Hepatic stellate cell (primary cell): ENCODE results near the gene TCFL5.
A peak's percentile ranks its signal among the peaks of the same experiment; 100 is the strongest.

Experiments
- DNase-seq: peaks from one replicate; pipeline ENCODE4 v3.0.0; 2011; ENCODE audit warnings: low spot score

TCFL5 gene

DNA sequence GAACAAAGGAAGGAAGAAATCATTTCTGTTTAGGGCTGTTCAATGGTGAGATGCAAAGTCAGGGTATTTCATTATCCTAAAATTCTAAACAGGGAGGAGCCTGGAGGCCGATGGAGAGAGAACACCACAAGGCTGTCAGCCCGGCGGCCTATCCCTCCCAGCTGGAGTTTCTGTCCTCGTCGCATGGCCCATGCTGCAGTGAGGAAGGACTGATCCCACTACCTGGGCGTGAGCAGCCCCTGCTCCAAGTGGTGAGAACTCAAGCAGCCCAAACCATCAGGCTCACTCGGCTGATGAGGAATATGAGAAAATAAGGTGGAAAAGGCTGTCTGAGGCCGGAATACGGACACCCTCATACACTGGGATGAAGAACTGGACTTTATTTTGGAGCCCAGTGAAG is 33.9 kb upstream of the TCFL5 start:
- DNase-seq = no peak

DNA sequence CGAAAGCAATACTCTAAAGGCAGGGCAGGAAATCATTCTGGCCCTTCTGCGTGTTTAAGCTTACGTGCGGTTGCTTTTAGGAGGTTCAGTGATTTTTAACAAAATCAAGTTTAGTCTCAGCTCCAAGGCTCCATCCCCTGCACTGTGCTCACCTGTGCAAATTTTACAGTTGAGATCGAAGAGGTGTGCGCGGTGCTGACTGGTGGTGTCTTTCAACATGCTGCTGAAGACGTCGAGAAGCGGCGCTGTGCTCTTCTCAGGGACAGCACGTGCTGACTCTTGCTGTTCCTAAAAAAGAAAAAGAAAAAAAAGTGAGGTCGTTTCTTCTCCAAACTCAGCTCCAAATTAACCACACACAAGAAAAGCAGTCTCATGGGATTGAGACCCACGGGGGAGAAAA is 32.6 kb upstream of the TCFL5 start:
- DNase-seq = no peak

DNA sequence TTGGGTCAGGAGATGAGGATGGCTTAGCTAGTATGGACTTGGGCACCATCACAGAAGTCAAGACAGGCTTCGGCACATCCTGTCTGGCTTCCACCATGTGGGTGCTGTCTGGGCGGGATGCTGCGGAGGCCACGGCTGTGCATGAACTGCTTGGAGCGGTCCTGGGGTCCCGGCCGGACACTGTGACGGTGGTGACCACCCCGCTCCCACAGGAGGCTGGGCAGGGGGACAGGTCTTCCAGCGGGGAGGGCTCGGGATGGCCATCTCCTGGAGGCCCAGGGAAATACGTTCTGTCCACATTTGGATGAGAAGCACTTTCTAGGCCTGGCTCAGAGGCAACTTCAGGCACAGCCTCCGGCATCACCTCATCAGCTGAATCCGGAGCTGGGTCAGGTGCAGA is 32.1 kb upstream of the TCFL5 start:
- no peak for DNase-seq

DNA sequence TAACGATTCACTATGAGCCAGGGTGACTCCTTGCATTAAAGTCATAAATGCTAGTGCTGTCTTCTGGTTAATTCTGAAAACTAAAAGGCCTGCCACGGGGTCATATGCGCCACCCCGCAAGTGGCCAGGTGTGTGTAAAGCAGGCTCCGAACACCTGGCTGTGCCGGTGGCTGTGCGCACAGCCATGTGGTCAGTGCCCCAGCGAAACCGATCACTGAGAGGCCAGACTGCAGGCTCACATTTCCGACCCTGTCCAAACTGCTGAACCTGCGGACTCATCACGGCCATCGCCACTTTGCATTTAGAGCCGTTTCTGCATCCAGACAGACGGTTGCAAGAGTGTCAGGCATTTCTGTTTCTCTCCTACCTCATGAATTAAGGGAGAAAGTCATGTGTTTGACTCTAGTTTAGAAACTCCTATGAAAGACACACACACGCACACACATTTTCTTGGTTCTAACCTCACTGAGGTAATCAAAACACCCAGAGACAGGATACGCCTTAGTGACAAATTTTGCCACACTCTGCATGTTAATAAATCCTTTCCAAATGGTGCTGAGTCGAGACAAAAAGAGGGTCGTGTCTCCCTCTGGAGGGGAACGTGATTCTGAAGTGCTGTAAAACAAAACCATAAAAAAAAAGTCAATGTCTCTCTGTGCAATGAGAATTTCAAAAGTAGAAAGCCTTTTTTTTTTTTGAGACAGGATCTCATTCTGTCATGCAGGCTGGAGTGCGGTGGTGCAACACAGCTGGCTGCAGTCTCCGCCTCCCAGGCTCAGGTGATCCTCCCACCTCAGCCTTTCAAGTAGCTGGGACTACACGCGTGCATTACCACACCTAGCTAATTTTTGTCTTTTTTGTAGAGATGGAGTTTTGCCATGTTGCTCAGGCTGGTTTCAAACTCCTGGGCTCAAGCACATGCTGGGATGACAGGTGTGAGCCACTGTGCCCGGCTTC is 31.0 kb upstream of the TCFL5 start:
- no peak for DNase-seq

DNA sequence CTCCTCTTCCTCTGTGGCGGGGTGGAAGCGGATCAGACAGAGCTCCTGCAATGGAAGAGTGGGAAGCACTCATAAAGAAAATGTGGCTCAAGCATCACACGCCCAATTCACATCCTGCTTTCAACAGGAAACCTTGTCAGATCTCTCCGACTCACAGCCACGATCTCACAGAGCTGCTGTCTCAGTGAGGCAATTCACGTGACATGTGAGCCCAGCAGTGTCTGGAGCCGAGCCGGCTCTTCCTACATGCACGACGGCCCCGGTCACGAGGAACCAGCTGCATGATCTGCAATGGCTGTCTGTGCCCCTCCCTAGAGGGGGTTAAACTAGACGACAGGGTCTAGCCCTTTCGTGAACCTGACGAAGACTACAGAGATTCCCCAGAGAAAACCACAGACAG is 29.5 kb upstream of the TCFL5 start:
- DNase-seq = no peak

DNA sequence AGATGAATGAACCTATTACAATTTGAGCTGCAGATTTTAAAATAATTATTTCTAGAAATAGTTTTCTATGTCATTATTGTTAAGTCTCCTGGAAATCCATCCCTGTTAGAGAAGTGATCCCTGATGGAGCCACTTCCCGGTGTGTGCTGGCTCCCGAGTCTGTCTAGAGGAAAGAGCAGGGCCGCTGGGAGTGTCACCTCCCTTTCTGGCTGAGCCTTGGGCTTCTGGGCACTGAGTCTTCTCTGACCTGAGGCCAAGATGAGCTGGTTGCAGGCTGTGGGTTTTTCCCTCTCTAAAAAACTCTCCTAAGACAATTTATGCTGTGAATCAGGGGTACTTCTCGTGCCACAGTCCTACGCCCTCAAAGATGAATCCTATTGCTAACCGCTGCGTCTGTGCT is 28.8 kb upstream of the TCFL5 start:
- DNase-seq = no peak

DNA sequence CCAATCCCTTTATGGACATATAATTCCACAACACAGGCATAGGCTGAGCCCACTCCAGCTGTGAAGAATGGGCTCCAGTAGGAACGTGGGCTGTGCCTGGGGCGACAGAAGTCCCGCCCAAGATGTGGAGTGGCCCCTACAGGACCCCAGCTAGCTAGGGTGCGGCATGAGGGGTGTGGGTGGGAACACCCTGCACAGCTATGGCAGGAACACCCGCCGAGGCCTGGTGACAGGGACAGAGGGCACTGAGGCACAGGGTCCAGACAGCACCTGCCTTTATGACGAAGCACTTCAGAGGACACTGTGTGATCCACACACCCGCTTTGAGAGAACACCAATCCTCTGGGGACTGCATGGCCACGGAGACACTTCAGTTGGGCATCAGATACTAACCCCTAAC is 28.2 kb upstream of the TCFL5 start:
- DNase-seq = no peak

DNA sequence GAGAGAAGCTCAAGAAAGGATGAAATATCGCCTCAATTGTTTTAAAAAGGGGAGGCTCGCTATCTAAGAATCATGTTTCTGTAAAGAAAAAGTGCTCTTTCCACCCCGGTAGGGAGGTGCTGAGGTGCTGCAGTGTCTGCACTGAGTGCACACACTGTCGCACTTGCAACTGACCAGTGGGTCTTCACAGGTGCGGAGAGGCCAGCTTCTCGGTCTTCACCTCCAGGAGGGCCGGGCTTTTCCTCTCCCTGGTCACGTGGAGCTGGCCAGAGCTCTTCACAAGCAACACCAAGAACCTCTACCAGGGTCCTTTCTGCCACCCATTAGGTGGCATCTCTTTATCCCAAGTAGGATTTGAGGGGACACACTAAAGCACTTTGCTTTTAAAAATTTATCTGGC is 27.8 kb upstream of the TCFL5 start:
- no peak for DNase-seq

DNA sequence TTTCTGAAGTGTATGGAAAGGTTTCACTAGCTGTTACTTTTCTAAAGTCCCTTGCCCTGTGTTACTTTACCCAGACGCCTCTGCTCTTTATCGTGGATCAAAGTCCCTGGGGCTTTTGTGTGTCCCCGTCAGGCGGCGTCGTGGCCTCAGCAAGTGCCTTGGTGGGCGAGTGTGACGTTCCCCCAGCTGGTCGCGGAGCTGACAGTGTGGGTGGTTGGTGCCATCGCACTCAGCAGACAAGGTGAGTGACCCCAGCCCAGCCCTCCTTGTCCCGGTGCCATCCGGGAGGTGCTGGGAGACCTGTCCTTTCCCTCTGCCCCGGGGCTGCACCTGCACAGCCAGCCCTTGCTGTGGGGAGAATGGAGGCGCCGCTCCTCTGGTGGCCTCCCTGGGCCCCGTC is 27.3 kb upstream of the TCFL5 start:
- no peak for DNase-seq

DNA sequence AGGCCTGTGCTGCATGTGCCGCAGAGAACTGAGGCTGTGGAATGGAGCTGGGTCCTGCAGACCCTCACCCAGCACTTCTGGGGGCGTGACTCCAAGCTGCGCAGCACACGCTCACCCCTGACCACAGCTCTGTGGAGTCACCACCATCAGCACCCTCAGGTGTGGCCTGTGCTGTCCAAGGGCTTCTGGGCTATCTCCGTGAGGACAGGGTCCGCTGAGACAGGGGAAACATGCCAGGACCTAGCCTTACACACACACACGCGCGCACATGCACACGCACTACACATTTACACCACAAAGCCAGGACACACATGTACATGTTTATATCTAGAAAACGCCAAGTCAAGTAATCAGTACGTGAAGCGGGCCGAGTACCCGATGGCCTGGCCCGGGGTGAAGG is 26.8 kb upstream of the TCFL5 start:
- DNase-seq = no peak

DNA sequence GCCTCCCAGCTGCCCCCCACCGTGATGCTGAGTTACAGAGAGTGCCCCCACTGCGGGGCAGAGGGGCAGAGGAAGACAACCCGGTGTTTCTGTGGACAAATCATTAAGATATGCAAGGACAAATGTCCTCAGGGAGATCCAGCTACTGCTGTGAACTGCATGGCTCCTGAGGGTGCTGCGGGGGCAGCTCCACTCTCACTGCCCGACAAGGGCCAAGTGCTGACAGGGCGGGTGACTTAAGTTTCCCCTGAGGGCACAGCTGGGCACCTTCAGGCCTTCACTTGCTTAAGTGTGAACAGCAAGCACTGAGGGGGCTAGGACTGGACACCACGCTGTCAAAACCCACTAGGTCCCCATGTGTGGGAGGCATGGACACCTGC is 26.2 kb upstream of the TCFL5 start:
- DNase-seq = no peak

DNA sequence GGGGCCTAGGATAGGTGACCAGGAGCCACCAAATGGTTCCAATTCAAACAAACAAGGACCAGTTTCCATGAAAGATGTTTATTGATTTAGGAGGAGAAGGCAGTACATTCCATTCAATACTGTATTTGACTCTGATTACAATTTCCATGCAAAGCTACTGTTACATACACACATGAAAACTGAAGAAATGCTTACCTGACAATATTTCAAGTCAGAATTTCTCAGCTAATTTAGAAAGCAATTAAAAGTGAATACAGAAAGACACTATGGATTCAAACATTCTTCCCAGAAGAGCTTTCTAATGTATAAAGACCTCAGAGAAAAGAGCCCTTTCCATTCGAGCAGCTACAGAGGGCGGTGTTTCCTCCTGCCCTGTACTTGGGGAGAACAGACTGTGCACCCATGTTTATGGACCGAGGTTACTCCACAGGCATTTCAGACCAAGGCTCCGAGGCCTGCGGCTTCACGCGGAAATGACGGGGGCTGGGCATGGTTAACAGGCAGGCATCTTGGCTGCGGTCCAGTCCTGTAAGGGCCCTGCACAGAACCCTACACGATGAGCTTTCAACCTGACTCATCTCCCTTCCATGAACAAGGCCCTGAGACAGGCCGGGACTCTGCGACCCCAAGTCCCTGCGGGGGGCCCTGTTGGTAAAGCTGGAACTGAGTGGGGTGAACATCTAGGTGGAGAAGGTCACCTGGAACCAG is 25.7 kb upstream of the TCFL5 start:
- DNase-seq = peak; percentile 93

DNA sequence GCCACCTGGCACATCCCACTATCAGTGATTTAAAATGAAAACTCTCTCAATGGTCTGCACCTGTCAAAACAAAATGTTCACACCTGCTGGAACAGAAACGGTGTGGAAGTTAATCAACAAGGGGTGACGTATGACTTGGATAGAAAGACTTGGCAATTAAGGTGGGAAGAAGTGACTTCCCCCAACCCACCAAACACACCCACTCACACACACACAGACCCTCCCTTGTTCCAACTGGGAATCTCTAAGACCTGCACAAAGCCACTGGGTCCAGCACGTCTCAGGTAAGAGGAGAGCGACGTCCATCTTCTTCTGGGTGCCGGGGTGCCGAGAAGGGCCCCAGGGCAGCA is 25.1 kb upstream of the TCFL5 start:
- DNase-seq = no peak

DNA sequence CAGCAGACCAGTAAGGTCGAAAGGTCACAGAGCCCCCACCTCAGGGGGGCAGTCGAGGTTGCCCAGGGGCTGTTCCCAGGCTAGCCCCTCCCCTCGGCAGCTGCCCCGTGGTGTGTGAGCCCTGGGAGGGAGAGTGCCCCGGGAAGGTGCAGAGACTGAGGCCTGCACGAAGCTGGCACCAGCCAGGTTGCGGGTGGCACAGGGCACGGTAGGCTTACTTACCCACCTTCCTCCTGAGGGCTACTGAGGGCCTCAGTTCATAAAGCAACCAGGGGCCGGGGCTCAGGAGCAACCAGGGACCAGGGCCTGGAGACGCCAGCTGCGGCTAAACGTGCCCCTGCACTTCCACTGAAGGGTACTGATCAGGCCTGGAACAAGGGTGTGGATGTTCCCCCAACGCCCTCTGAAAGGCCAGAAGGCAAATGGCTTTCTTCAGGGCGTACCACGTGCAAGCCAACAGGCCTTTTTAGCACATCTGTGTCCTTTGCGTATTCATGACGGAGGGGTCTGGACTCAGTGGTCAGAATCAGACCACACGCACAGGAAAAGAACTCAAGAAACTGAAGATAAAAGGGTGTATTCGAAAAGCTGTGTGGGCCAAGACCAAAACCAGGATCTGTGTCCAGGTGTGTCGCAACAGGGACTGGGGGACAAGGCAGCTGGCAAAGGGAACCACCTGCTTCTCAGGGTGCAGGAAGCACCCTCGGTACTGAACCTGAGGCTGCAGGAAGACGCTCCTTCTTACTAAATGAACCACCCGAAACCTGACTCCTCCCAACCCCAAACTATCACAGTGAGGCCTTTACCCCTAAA is 24.5 kb upstream of the TCFL5 start:
- DNase-seq = no peak

DNA sequence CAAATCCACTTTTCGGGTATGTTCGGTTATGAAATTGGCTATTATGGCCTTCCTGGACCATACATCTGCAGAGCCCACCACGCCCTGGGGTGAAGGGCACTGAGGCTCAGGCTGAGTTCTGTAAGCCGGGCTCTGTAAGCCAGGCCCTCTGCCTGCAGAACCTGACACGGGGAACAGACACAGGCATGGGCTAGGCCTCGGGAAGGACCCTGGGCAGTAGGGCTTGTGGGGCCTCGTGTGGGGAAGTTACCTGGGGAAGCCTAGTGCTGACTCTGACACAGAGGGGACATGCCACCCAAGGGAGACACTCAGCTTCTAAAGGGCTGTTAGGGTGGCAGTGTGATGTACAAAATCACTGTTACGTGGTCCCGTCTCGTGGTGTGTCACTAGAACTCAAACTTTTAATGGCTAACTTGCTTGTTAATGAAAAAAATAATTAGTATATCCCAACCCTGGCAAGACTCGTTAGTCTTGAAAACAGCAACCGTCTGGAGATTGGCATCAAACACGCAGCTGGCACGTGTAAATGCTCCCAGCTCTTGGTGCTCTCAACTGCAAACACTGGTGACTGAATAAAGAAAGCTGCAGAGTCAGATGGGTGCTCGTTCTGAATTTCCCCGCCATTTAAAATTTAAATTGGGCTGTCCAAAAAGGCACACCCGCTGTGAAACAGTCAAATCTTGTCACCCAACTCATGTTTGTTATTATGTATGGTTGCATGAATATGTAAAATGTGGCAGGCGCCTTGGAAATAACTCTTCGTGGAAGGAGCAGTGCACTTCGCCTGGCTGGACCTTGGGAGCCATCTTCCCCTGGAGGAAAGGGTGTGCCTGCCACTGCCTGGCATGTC is 23.6 kb upstream of the TCFL5 start:
- no peak for DNase-seq

DNA sequence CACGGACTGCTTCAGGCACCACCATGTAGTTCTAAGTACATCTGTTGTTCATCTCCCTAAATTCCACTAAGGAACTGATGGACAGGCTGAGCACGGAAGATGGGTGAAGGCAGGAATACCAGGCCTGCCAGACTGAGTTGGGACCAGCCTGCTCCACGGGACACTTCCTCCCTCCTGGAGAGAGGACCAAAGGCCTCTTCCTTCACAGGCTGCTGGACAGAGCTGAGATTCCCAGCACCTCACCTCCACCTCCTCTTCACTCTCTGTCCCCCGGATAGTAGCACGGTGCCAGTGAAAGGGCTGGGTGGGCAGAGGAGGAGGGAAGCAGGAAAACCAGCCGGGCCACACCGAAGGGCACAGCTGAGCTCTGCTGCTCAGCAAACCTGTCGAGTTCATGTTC is 22.9 kb upstream of the TCFL5 start:
- DNase-seq = no peak

DNA sequence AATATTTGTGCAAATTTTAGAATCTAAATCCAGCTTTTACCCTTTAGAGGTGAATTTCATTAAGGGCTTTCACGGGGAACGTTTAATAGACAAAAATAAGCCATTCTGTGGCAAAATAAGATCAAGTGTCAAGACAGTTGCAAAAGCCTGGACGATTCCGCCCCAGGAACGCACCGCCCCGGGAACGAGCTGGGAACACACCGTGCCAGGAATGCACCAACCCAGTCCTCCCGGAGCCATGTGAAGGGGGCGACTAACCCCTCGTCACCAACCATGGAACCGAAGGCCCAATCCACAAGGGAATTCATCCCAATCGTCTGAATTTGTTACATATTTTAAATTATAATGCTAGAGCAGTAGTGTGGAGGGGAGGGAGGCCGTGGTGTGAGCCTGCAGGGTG is 20.8 kb upstream of the TCFL5 start:
- no peak for DNase-seq

DNA sequence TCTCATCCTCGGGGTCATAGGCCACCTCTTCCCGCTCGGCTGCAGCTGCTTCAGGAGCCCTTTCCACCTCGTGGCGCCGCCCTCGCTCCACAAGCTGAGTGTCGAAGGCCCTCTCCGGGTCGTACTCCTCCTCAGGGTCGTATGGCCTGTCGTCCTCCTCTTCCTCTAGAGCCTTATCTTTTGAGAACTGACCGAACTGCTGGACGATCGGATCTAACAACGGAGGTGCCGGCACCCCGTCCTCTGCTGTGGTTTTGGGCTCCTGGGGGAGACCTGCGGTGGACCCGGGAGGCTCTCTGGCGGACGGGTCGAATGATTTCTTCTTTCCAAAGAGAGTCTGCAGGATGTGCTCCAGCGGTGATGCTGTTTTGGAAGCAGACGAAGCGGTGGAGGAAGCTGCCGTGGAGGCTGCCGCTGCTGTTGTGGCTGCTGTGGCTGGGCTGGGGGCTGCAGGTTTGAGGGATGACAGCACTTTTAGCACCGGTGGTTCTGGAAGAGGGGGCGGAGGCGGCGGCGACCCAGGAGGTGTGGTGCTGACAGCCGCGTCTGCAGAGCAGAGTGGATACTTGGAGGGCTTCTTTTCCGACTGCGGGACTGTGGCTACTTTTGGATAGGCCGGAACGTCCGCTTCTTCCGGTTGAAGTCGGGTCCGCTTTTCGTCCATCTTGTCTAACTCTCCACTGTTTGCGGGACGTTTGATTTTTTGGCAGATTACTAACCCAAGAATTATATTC is 20.2 kb upstream of the TCFL5 start:
- DNase-seq = no peak

DNA sequence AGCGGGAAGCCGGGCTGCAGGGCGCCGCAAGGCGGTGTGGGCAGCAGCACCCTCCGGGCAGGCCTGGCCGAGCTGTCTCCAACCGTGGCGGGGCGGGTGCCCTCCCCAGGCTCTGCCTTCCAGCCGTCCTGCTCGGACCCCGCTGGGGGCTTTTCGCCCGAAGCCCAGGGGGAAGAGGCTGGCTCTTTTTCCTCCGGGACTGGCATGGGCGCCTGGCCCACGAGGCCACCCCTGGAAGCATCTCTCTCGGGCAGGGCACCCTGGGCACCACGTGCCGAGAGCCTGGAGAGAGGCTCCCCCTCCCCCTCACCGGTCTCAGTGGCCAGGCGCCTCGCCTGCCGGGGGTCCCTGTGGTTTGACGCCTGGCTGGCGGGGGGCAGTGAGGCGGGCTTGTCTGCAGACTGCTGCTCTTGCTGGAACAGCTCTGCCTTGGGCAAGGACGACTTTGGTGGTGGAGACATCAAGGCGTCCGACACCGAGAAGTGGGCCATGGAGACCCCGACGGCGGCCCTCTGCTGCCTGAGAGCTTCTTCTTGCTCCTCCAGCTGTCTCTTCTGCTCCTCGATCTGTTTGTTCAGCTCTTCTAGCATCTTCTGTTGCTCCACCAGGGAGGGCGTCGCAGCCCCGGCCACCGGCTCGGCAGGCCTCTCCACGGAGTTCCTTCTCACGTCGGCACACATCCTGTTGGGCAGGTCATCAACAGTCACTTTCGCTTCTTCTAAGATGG is 19.5 kb upstream of the TCFL5 start:
- no peak for DNase-seq

DNA sequence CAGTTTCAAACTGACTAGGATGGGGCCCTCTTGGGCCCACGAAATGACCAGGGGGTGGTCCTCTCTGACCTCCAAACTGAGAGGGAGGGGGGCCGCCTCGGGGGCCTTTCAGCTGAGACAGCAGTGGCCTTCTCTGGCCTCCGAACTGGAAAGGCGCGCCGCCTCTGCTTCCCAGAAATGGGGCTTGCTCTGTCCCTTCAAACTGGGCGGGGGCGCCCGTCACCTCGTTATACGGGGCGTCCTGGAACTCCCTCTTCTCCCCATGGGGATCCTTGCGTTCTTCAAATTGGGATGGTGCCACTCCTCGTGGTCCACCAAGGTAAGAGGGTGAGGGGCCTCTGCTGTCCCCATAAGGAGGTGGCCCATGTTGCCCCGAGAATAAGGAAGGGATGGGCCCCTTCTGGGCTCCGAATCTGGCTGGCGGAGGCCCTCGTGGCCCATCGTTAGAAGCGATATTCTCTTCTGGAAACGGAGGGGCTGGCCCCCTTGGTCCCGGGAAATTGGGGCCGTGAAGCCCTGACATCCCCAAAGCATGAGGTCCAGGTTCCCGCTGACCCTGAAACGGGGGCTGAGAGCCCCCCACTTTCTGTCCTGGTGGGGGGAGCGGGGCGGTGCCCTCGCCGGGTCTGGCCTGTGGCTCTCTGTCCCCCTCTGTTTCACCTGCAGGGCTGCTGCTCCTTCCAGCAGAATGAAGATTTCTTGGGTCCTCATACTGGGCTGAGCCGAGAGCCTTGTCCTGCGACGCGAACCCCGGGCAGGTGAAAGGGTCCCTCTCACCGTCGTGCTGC is 18.7 kb upstream of the TCFL5 start:
- DNase-seq = no peak
